Nephron progenitor cell (in vitro differentiated cells): ENCODE measurements around the gene NELFB.

Source experiments
- DNase-seq: peaks from one replicate; pipeline ENCODE4 v3.0.0; 2021
- H3K27ac Mint-ChIP-seq: 2 replicates; pipeline ENCODE4 v1.8.0; 2021; ENCODE audit warnings: mild to moderate bottlenecking, moderate library complexity, mixed read lengths
- H3K27me3 Mint-ChIP-seq: 2 replicates; pipeline ENCODE4 v1.8.0; 2021; ENCODE audit warnings: mild to moderate bottlenecking, low read depth, mixed read lengths; ENCODE audit not compliant: poor library complexity
- H3K36me3 Mint-ChIP-seq: 2 replicates; pipeline ENCODE4 v1.8.0; 2021; ENCODE audit warnings: low read depth, mixed read lengths
- H3K4me1 Mint-ChIP-seq: 2 replicates; pipeline ENCODE4 v1.8.0; 2021; ENCODE audit warnings: mixed read lengths
- H3K4me3 Mint-ChIP-seq: 2 replicates; pipeline ENCODE4 v1.8.0; 2021; ENCODE audit warnings: mild to moderate bottlenecking, moderate library complexity, mixed read lengths
- H3K9me3 Mint-ChIP-seq: 2 replicates; pipeline ENCODE4 v1.8.0; 2021; ENCODE audit warnings: mild to moderate bottlenecking, moderate library complexity, mixed read lengths
- TF ChIP-seq, protein P1 (sequence below): fragments of 200-600 bp; sonication (generic); IDR thresholded peaks from 2 replicates; pipeline ENCODE4 v1.5.0; 2021; ENCODE audit warnings: antibody characterized with exemption

Gene NELFB

DNA sequence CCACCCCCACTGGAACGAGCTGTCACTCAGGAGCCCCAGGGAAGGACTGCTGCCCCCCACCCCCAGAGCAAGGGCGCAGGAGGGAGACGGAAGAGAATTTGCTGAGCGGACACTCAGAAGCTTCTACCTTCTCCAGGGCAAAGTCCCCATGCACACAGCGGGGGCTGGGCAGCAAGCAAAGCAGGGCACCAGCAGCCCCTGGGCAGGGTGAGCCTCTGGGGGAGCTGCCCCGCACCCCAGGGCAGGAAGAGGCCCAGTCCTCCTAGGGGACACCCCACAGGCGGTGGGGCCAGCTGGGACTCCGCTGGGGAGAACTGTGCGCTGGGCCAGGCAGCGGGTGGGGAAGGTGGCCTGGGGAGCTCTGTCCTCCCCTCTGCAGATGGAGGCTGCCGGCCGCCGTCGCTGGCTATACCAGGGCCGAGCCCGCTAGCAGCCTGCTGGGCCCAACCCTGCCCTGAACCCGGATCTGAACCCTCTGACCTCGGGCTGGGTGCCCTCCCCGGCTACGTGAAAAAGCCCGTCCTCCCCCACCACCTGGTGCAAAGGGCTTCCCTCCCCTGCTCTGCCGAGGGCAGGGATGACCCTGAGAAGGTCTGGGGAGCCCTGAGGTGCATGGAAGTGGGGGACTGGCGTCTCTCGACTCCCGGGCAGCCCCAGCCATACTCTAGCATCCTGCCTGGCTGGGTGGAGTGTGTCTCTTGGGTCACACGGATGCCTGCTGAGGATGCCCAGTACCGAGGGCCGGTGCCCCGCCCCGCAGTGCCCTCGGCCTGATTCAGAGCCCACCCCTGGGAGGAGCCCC lies 25.0 kb upstream of the NELFB start:
- no peaks in the 10 kb centered on the region for H3K9me3 Mint-ChIP-seq
- no peaks in the 10 kb centered on the region for H3K27me3 Mint-ChIP-seq
- no peak overlapping the region for H3K4me3 Mint-ChIP-seq
- no peak for DNase-seq
- TF ChIP-seq, protein P1, sequence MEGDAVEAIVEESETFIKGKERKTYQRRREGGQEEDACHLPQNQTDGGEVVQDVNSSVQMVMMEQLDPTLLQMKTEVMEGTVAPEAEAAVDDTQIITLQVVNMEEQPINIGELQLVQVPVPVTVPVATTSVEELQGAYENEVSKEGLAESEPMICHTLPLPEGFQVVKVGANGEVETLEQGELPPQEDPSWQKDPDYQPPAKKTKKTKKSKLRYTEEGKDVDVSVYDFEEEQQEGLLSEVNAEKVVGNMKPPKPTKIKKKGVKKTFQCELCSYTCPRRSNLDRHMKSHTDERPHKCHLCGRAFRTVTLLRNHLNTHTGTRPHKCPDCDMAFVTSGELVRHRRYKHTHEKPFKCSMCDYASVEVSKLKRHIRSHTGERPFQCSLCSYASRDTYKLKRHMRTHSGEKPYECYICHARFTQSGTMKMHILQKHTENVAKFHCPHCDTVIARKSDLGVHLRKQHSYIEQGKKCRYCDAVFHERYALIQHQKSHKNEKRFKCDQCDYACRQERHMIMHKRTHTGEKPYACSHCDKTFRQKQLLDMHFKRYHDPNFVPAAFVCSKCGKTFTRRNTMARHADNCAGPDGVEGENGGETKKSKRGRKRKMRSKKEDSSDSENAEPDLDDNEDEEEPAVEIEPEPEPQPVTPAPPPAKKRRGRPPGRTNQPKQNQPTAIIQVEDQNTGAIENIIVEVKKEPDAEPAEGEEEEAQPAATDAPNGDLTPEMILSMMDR, result no peak
- no peaks in the 10 kb centered on the region for H3K36me3 Mint-ChIP-seq
- peaks cover 20% of the 10 kb centered on the region for H3K4me1 Mint-ChIP-seq
- H3K27ac Mint-ChIP-seq, result no peak overlapping the region

DNA sequence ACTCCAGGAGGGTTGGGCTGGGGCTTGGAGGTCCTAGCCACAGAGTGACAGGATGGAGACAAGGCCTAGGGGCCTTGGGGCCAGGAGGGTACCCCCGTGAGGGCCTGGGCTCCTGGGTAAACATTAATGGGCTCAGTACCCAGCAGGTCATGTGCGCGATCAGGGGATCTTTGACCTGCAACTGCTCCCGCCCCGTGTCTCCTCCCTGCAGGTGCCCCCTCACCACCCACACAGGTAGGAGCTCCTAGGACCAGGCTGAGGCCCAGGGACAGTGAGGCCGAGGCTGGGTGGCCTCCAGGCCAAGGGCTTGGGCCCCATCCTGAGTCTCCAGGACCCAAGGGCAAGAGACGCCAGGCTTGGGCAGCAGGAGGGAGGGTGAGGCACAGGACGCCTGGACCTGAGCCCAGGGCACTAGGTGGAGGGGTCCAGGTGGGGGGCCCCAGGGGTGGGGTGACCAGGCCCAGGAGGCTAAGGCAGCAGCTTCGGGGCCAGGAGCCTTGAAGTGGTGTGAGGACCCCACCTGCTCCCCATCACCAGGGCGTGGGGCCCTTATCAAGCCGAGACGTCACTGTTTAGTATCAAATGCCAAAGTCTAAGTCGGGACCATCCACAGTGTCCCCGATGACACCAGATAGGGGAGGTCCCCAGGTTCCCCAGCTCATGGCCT lies 24.3 kb upstream of the NELFB start, which contains the start of gene SLC34A3:
TSS of gene SLC34A3 (plus strand) at position 197 of the 667 bp plus-strand sequence. CDS start 802 bp downstream, outside the sequence.
- no peaks in the 10 kb centered on the region for H3K9me3 Mint-ChIP-seq

DNA sequence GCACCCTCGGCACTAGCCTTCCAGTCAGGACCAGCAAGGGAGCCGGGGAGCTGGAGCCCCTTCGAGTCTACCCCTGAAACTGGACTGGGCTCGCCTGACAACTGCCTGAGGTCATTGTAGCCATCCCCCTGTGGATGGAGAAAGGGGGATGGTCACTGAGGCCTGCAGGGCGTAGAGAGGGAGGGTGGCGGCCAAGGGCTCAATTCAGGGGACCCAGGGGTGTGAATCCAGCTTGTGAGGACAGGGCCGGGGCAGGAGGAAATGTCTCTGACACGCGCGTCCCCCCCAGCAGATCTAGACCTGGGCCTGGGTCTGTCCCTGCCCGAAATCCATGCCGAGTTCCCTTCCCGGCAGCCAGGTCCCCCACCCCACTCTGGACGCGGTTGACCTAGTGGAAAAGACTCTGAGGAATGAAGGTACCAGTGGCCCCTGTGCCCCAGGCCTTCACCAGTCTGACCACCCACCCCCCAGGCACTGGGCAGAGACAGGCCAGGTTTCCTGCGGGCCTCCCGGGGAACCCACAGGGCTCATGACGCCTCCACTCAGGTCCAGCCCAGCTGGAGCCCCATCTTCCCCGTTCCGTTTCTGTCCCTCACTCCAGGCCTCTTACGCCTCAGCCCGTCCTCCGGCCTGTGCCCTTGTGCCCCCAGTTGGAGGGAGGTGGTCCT lies 23.6 kb upstream of the NELFB start:
- no peaks in the 10 kb centered on the region for H3K27me3 Mint-ChIP-seq
- TF ChIP-seq, protein P1, result no peak
- H3K36me3 Mint-ChIP-seq, result no peaks in the 10 kb centered on the region
- H3K4me3 Mint-ChIP-seq, result no peak overlapping the region
- peaks cover 21% of the 10 kb centered on the region for H3K4me1 Mint-ChIP-seq
- no peak for DNase-seq
- no peak overlapping the region for H3K27ac Mint-ChIP-seq
- H3K9me3 Mint-ChIP-seq, result no peaks in the 10 kb centered on the region

More for the DNA sequence above, 24.3 kb upstream of the NELFB start, which contains the start of gene SLC34A3:
- Mint-ChIP-seq H3K4me1 (peaks cover 21% of the 10 kb centered on the region), H3K27me3 (no peaks in the 10 kb centered on the region), H3K27ac (no peak within 1 kb of the TSS), H3K4me3 (no peak within 1 kb of the TSS), H3K36me3 (no peaks in the 10 kb centered on the region)
- TF ChIP-seq, protein P1, result no peak
- DNase-seq, result no peak

DNA sequence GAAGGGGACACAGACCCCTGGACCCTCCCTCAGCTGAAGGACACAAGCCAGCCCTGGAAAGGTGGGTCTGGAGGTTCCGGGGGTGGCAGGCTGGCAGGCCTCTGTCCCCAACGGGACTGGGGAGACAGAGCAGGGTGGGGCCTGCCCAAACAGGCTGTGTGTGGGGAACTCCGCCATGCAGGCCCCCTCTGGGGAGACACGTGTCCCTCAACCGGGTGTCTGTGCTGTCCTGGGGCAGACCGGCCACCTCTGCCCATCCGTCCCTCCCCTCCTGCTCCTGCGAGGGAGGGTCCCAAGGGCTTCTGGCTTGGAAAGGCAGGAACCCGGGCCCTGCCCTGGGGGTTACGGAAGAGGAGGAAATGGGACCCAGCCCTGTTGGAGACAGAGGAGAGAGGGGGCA lies 23.0 kb upstream of the NELFB start:
- DNase-seq, result no peak
- no peaks in the 10 kb centered on the region for H3K27me3 Mint-ChIP-seq
- no peaks in the 10 kb centered on the region for H3K36me3 Mint-ChIP-seq
- H3K27ac Mint-ChIP-seq, result no peak overlapping the region
- TF ChIP-seq, protein P1, result no peak
- H3K9me3 Mint-ChIP-seq, result no peaks in the 10 kb centered on the region
- no peak overlapping the region for H3K4me3 Mint-ChIP-seq
- peaks cover 22% of the 10 kb centered on the region for H3K4me1 Mint-ChIP-seq

DNA sequence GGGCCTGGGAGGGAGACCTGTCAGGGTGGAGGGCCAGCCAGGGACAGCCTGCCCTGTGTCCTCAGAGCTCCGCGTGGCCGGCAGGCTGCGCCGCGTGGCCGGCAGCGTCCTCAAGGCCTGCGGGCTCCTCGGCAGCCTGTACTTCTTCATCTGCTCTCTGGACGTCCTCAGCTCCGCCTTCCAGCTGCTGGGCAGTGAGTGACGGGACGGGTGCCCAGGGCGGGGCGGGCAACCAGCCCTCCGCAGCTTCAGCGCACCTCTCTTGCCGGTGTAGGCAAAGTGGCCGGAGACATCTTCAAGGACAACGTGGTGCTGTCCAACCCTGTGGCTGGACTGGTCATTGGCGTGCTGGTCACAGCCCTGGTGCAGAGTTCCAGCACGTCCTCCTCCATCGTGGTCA lies 22.6 kb upstream of the NELFB start:
- H3K4me3 Mint-ChIP-seq, result no peak overlapping the region

More for the DNA sequence above, 22.6 kb upstream of the NELFB start:
- Mint-ChIP-seq H3K4me1 (peaks cover 24% of the 10 kb centered on the region), H3K27ac (no peak overlapping the region), H3K36me3 (no peaks in the 10 kb centered on the region), H3K27me3 (no peaks in the 10 kb centered on the region), H3K9me3 (no peaks in the 10 kb centered on the region)
- TF ChIP-seq, protein P1, result no peak
- no peak for DNase-seq
